Measurements from ENCODE around the gene PRKCZ. TPM values are rescaled to one million over a fixed set of nuclear protein-coding genes. Genes with fewer than 3 reads are reported as not detected.
A peak's percentile ranks its signal among the peaks of the same experiment; 100 is the strongest.

PRKCZ gene
- total and polyA plus RNA-seq, 2 of the 4 experiments (the other 2 are of a cell fraction) = 2.0 to 3.5 TPM

GRCh38 chr1:2134266-2134620 is 84.0 kb downstream of the PRKCZ start:
- no peak overlapping the region for H2BK5ac ChIP-seq (ENCODE audit: low read depth, low read length, poor library complexity, severe bottlenecking)
- dilution Hi-C loops (cut with HindIII; ENCODE audit: low sequenced_read_pairs, unreplicated experiment) (no loop called here), intact Hi-C loops (cut with micrococcal nuclease) (no loop called here), in situ Hi-C loops (cut with MboI; ENCODE audit: low sequenced_read_pairs) (no loop called here)
- no peak overlapping the region for H3K4me3 ChIP-seq (ENCODE audit: insufficient read depth, low read depth, low read length)
- no peak overlapping the region for H4K91ac ChIP-seq (ENCODE audit: insufficient read depth, low read depth, low read length)
- no peaks in the 10 kb centered on the region; the same call in 1 of the 2 replicates for H3K27me3 ChIP-seq (ENCODE audit: control insufficient read depth, insufficient read depth, low read length)
- H3K56ac ChIP-seq (ENCODE audit: extremely low read depth, insufficient read depth, low read length) = no peak overlapping the region
- BruUV-seq (replicated peaks) = no TSS peak
- no peak overlapping the region for H3K4ac ChIP-seq (ENCODE audit: low read depth, low read length)
- H3K14ac ChIP-seq (replicated peaks; ENCODE audit: low read depth, low read length) = no peak overlapping the region
- no peak overlapping the region for H2BK120ac ChIP-seq (ENCODE audit: low read depth, low read length)
- H3K9me1 ChIP-seq (ENCODE audit: insufficient read depth, low read length) = peaks cover 5% of the 10 kb centered on the region
- no peak overlapping the region for H3K23ac ChIP-seq (ENCODE audit: low read depth, low read length)
- CTCF ChIA-PET = no interaction called here
- TF ChIP-seq MAFK (IDR thresholded peaks at IDR 0.05; ENCODE audit: low read depth, low read length) (no peak), RAD21 (IDR thresholded peaks at IDR 0.05; ENCODE audit: low read length) (no peak), CEBPB (IDR thresholded peaks at IDR 0.05; ENCODE audit: low read depth, low read length) (no peak), RCOR1 (IDR thresholded peaks at IDR 0.05; ENCODE audit: insufficient replicate concordance, low read length) (no peak), RFX5 (IDR thresholded peaks at IDR 0.05; ENCODE audit: low read depth, low read length) (no peak), MAZ (IDR thresholded peaks at IDR 0.05; ENCODE audit: borderline replicate concordance, low read depth, low read length) (no peak), SMC3 (IDR thresholded peaks at IDR 0.05; ENCODE audit: low read depth, low read length) (no peak), BHLHE40 (IDR thresholded peaks at IDR 0.05; ENCODE audit: low read depth, low read length) (no peak), MXI1 (IDR thresholded peaks at IDR 0.05; ENCODE audit: borderline replicate concordance, low read depth, low read length) (no peak), POLR2A (IDR thresholded peaks at IDR 0.05; ENCODE audit: low read depth, low read length) (no peak), CHD1 (IDR thresholded peaks at IDR 0.05; ENCODE audit: low read depth, low read length) (no peak), USF2 (IDR thresholded peaks at IDR 0.05; ENCODE audit: low read depth, low read length) (no peak), FOS (IDR thresholded peaks at IDR 0.05; ENCODE audit: low read depth, low read length) (no peak), NFE2L2 (IDR thresholded peaks at IDR 0.05; ENCODE audit: low read depth, low read length) (no peak), ELK1 (IDR thresholded peaks at IDR 0.05; ENCODE audit: borderline replicate concordance, low read depth, low read length) (no peak)
- TF ChIP-seq, protein P1, sequence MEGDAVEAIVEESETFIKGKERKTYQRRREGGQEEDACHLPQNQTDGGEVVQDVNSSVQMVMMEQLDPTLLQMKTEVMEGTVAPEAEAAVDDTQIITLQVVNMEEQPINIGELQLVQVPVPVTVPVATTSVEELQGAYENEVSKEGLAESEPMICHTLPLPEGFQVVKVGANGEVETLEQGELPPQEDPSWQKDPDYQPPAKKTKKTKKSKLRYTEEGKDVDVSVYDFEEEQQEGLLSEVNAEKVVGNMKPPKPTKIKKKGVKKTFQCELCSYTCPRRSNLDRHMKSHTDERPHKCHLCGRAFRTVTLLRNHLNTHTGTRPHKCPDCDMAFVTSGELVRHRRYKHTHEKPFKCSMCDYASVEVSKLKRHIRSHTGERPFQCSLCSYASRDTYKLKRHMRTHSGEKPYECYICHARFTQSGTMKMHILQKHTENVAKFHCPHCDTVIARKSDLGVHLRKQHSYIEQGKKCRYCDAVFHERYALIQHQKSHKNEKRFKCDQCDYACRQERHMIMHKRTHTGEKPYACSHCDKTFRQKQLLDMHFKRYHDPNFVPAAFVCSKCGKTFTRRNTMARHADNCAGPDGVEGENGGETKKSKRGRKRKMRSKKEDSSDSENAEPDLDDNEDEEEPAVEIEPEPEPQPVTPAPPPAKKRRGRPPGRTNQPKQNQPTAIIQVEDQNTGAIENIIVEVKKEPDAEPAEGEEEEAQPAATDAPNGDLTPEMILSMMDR (conservative IDR thresholded peaks at IDR 0.05; ENCODE audit: low read depth, low read length) = no peak
- no peaks in the 10 kb centered on the region for H3K36me3 ChIP-seq (ENCODE audit: control insufficient read depth, insufficient read depth, low read length)
- no peak for DNase-seq
- no peaks in the 10 kb centered on the region for H3K79me1 ChIP-seq (ENCODE audit: low read depth in 1 of 2, low read length in 2 of 2)
- H2AK5ac ChIP-seq (ENCODE audit: low read depth, low read length) = no peak overlapping the region; the same call in 1 of the 2 replicates
- H3K9ac ChIP-seq (ENCODE audit: low read depth, low read length) = no peak overlapping the region
- no peak overlapping the region for H3K27ac ChIP-seq (ENCODE audit: insufficient read depth, low read length)
- H2AFZ ChIP-seq (replicated peaks; ENCODE audit: low read length, poor library complexity) = no peak overlapping the region
- no peak overlapping the region for H2BK20ac ChIP-seq (ENCODE audit: low read depth, low read length)
- no peaks in the 10 kb centered on the region for H4K20me1 ChIP-seq (ENCODE audit: insufficient read depth, low read length)
- peak overlapping the region; percentile 98; the same call in 1 of the 2 replicates for H4K5ac ChIP-seq (ENCODE audit: low read depth, low read length)
- H3K9me3 ChIP-seq (ENCODE audit: control insufficient read depth, insufficient read depth, low read length) = no peaks in the 10 kb centered on the region
- H3K4me1 ChIP-seq (ENCODE audit: control insufficient read depth, insufficient read depth, low read length) = peaks cover 16% of the 10 kb centered on the region
- no peak overlapping the region; a peak in 1 of 4 replicates for H4K8ac ChIP-seq (ENCODE audit: low read depth in 2 of 2, low read length in 2 of 2)
- H2BK15ac ChIP-seq (ENCODE audit: low read depth, low read length) = no peak overlapping the region
- WGBS, 2 experiments (ENCODE audit: extremely low coverage in 2 of 2, insufficient read length in 1 of 2) = 100% methylated on average over 1 of the region's 9 CpGs; no CpG with 5 or more reads in 1 of the 2 experiments
- no peak overlapping the region for H2AK9ac ChIP-seq (replicated peaks; ENCODE audit: low read depth, low read length, poor library complexity)
- POLR2A ChIA-PET (ENCODE audit: unreplicated experiment) = no interaction called here
- ATAC-seq (ENCODE audit: low read depth) = no peak
- H3K18ac ChIP-seq (ENCODE audit: low read depth, low read length) = no peak overlapping the region
- H3K4me2 ChIP-seq (ENCODE audit: low read depth, low read length) = no peak overlapping the region
